ENCODE measurements around the gene TRAPPC6A. TPM values are rescaled to one million over a fixed set of nuclear protein-coding genes. Genes with fewer than 3 reads are reported as not detected.

Gene TRAPPC6A
- total and polyA plus RNA-seq, 3 donors from 2014 or later, result 37.0 to 42.8 (median 38.7) TPM

DNA sequence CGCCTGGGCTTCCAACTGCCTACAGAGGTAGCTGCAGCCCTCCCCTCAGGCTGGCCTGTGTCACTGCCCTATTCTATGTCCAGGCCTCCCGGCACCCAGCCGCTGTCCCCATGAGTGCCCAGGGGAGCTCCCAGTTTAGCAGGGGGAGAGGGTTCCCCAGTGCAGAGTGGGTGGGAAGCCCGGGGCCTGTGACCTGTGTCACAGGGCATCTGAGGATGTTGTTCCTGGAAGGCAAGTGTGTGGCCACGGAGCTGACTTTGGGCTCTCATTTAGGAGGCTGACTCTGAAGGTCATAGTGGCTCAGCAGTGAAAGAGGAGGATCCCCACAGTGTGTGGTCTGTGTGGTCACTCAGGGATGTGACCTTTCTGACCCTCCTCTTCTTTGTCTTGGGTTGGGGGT, 59.9 kb downstream of the TRAPPC6A start:
- Histone ChIP-seq H3K36me3 (ENCODE audit: low read depth, missing control alignments) (no peaks in the 10 kb centered on the region), H3K9me3 (no peaks in the 10 kb centered on the region), H3K4me3 (no peak overlapping the region), H3K4me1 (no peaks in the 10 kb centered on the region), H3K27me3 (no peaks in the 10 kb centered on the region), H3K27ac (no peak overlapping the region)
- intact Hi-C loops (cut with DNase I; ENCODE audit: low total_unique reads), result no loop called here
- no peak for TF ChIP-seq POLR2A (IDR thresholded peaks at IDR 0.05)
- TF ChIP-seq, protein P1, sequence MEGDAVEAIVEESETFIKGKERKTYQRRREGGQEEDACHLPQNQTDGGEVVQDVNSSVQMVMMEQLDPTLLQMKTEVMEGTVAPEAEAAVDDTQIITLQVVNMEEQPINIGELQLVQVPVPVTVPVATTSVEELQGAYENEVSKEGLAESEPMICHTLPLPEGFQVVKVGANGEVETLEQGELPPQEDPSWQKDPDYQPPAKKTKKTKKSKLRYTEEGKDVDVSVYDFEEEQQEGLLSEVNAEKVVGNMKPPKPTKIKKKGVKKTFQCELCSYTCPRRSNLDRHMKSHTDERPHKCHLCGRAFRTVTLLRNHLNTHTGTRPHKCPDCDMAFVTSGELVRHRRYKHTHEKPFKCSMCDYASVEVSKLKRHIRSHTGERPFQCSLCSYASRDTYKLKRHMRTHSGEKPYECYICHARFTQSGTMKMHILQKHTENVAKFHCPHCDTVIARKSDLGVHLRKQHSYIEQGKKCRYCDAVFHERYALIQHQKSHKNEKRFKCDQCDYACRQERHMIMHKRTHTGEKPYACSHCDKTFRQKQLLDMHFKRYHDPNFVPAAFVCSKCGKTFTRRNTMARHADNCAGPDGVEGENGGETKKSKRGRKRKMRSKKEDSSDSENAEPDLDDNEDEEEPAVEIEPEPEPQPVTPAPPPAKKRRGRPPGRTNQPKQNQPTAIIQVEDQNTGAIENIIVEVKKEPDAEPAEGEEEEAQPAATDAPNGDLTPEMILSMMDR (IDR thresholded peaks at IDR 0.05), result no peak
- WGBS, 2 donors, result 40 to 46% methylated on average over 1 to 5 of the region's 5 CpGs
- no peak for DNase-seq

DNA sequence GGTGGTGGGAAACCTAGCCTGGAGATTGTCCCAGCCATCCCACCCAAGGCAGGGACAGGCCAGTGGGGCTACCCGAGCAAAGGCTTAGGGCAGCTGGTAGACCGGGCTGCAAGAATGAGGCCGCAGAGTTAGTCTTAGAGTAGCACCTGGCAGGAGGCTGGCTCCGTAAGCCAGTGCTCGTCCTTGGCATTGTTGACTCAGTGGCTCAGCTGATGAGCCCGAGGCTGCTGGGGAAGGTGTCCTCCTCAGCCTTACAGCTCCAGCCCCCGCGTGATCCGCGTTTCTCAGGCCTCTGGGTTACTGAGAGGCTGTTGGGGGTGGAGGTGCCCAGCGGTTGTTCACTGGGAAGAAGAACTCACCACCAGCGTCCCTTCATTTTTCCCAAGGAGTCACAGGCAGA, 60.4 kb downstream of the TRAPPC6A start:
- H3K4me1 ChIP-seq, result no peaks in the 10 kb centered on the region
- H3K27me3 ChIP-seq, result no peaks in the 10 kb centered on the region
- no peak overlapping the region for H3K4me3 ChIP-seq
- no peak overlapping the region for H3K27ac ChIP-seq
- intact Hi-C loops (cut with DNase I; ENCODE audit: low total_unique reads), result no loop called here
- H3K36me3 ChIP-seq (ENCODE audit: low read depth, missing control alignments), result no peaks in the 10 kb centered on the region
- no peak for TF ChIP-seq POLR2A (IDR thresholded peaks at IDR 0.05)
- TF ChIP-seq, protein P1 (IDR thresholded peaks at IDR 0.05), result no peak
- DNase-seq, result no peak
- 53 to 60% methylated on average over 1 to 12 of the region's 12 CpGs for WGBS, 2 donors
- no peaks in the 10 kb centered on the region for H3K9me3 ChIP-seq

DNA sequence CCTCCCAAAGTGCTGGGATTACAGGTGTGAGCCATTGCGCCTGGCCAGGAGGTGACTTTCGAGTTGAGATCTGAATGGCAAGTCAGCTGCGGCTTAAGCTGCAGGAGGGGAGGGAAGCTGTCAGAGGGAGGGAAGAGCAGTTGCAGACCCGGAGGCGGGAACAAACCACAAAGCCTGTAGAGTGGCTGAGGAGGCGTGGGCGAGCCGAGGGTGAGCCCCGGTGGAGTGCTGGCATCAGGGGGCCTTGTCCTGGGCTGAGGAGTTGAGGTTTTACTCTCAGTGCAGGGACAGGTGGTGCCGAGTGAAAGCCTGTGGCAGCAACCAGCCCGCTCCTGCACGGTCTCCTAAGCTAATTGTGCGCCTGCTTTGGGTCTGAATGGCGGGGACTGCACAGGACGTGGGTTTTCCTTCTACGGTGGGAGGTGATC, 60.9 kb downstream of the TRAPPC6A start:
- H3K27ac ChIP-seq, result no peak overlapping the region
- 76 to 87% methylated on average over 15 to 16 of the region's 16 CpGs for WGBS, 2 donors
- no peak for TF ChIP-seq POLR2A (IDR thresholded peaks at IDR 0.05)
- TF ChIP-seq, protein P1 (IDR thresholded peaks at IDR 0.05), result no peak
- no peaks in the 10 kb centered on the region for H3K4me1 ChIP-seq
- no peaks in the 10 kb centered on the region for H3K27me3 ChIP-seq
- H3K36me3 ChIP-seq (ENCODE audit: low read depth, missing control alignments), result no peaks in the 10 kb centered on the region
- H3K4me3 ChIP-seq, result no peak overlapping the region
- no peaks in the 10 kb centered on the region for H3K9me3 ChIP-seq
- intact Hi-C loops (cut with DNase I; ENCODE audit: low total_unique reads), result no loop called here
- DNase-seq, result no peak

DNA sequence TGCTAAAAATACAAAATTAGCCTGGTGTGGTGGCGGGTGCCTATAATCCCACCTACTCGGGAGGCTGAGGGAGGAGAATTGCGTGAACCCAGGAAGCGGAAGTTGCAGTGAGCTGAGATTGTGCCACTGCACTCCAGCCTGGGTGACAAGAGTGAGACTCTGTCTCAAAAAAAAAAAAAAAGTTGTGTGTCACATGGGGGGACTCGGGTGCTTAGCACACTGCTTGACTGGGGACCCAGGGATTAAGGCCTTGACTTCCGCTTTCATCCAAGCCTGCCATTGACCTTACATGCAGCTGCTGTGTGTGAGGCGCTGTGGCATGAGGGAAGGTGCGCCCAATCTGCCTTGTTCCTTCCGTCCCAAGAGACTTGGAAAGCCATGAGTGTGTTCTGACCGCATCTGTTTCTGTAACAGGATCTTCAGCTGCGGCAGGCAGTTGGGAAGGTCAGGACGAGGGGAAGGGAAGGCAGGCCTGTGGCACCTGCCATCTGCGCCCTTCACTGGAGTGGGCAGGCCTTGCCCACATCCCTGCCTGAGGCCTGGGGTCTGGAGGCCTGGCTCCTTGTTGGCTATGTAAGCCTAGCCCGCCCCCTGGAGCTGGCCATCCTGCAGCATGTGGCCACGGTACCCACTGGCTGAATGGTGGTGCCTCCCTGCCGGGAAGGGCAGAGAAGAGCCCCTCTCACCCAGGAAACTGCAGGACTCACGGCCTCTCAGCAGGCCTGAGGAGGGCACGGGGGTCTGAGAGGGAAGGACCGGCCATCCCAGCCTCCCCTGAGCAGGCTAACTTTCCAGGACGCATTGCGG, 62.0 kb downstream of the TRAPPC6A start:
- no peak overlapping the region for H3K4me3 ChIP-seq
- H3K36me3 ChIP-seq (ENCODE audit: low read depth, missing control alignments), result no peaks in the 10 kb centered on the region
- no peaks in the 10 kb centered on the region for H3K4me1 ChIP-seq
- H3K27ac ChIP-seq, result no peak overlapping the region
- 92 to 93% methylated on average over 12 to 21 of the region's 21 CpGs for WGBS, 2 donors
- no peaks in the 10 kb centered on the region for H3K27me3 ChIP-seq
- TF ChIP-seq POLR2A (IDR thresholded peaks at IDR 0.05), result no peak
- TF ChIP-seq, protein P1 (IDR thresholded peaks at IDR 0.05), result no peak
- intact Hi-C loops (cut with DNase I; ENCODE audit: low total_unique reads), result no loop called here
- no peaks in the 10 kb centered on the region for H3K9me3 ChIP-seq
- no peak for DNase-seq

DNA sequence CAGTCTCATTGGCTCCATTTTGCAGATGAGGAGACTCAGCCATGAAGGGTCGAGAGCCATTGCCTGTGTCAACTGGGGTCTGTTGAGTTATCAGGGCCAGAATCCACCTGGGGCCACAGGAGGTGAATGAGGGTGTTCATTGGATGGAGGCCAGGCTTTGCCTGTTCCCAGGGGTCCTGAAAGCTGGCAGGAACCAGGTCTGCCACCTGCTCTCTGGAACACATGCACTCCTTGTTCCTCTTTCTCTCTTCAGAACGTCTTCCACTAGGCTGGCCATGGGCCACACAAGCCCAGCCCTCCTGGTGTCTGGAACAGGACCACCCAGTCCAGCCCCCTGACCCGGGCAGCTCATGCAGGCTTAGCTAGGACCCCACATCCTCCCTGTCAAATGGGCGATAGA, 63.9 kb downstream of the TRAPPC6A start:
- no peaks in the 10 kb centered on the region for H3K4me1 ChIP-seq
- DNase-seq, result no peak
- H3K27me3 ChIP-seq, result no peaks in the 10 kb centered on the region
- TF ChIP-seq, protein P1 (IDR thresholded peaks at IDR 0.05), result no peak
- TF ChIP-seq POLR2A (IDR thresholded peaks at IDR 0.05), result no peak
- 74 to 92% methylated on average over 4 of the region's 4 CpGs for WGBS, 2 donors
- no peaks in the 10 kb centered on the region for H3K9me3 ChIP-seq
- no peak overlapping the region for H3K4me3 ChIP-seq
- H3K36me3 ChIP-seq (ENCODE audit: low read depth, missing control alignments), result no peaks in the 10 kb centered on the region
- H3K27ac ChIP-seq, result no peak overlapping the region
- intact Hi-C loops (cut with DNase I; ENCODE audit: low total_unique reads), result no loop called here
